ENCODE data around the gene PKHD1. TPM values are rescaled to one million over a fixed set of nuclear protein-coding genes. Genes with fewer than 3 reads are reported as not detected.

Gene PKHD1
- total RNA-seq, 4 donors from 2014 or later: 0.09 to 0.83 (median 0.29) TPM; not detected in 1

DNA sequence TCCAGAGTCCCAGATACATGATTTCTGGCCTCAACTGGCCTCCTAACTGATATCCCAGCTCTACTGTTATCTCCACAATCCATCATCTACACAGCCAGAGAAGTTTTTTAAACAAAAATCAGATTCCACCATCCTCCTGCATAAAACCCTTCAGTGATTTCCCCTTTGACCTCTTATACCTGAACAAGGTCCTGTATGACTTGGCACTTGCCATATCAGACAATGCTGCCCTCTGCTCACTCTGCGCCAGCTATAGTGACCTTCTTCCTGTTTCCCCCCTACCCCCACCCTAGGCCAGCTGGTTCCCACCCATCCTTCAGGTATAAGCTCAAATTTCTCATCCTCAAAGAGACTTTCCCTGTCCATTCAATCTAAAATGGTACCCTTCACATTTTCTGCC lies 322.2 kb downstream of the PKHD1 start:
- TF ChIP-seq, protein P1, sequence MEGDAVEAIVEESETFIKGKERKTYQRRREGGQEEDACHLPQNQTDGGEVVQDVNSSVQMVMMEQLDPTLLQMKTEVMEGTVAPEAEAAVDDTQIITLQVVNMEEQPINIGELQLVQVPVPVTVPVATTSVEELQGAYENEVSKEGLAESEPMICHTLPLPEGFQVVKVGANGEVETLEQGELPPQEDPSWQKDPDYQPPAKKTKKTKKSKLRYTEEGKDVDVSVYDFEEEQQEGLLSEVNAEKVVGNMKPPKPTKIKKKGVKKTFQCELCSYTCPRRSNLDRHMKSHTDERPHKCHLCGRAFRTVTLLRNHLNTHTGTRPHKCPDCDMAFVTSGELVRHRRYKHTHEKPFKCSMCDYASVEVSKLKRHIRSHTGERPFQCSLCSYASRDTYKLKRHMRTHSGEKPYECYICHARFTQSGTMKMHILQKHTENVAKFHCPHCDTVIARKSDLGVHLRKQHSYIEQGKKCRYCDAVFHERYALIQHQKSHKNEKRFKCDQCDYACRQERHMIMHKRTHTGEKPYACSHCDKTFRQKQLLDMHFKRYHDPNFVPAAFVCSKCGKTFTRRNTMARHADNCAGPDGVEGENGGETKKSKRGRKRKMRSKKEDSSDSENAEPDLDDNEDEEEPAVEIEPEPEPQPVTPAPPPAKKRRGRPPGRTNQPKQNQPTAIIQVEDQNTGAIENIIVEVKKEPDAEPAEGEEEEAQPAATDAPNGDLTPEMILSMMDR (IDR thresholded peaks at IDR 0.05): no peak
- no peak for TF ChIP-seq POLR2A (IDR thresholded peaks at IDR 0.05)
- H3K27ac ChIP-seq: no peak overlapping the region
- no peak for DNase-seq
- no peaks in the 10 kb centered on the region for H3K9me3 ChIP-seq
- intact Hi-C loops (cut with DNase I; ENCODE audit: low total_unique reads): no loop called here
- H3K4me3 ChIP-seq: no peak overlapping the region
- no peaks in the 10 kb centered on the region for H3K4me1 ChIP-seq
- H3K27me3 ChIP-seq: no peaks in the 10 kb centered on the region
- no peaks in the 10 kb centered on the region for H3K36me3 ChIP-seq

DNA sequence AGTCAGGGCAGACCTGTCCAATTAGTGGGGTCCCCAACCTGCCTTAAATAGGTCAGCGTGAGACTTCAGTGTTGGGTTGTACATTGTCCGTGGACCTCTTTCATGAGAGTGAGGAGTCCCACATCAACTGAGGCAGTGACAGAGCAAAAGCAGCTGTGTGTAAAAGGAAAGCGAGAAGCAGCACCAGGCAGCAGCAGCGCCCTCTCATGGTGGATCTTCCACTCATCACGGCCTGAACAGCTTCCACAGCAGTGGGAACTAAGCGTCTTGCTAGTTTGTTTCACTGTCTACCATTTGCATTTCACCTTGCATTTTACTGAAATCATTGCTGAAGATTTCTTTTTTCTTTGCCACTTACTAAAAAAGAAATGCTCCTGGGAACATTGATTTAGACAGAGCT lies 333.8 kb downstream of the PKHD1 start:
- no peaks in the 10 kb centered on the region for H3K9me3 ChIP-seq
- no peak overlapping the region for H3K27ac ChIP-seq
- no peak for TF ChIP-seq POLR2A (IDR thresholded peaks at IDR 0.05)
- TF ChIP-seq, protein P1 (IDR thresholded peaks at IDR 0.05): no peak
- H3K36me3 ChIP-seq: no peaks in the 10 kb centered on the region
- no peak for DNase-seq
- intact Hi-C loops (cut with DNase I; ENCODE audit: low total_unique reads): no loop called here
- no peaks in the 10 kb centered on the region for H3K4me1 ChIP-seq
- no peaks in the 10 kb centered on the region for H3K27me3 ChIP-seq
- H3K4me3 ChIP-seq: no peak overlapping the region

DNA sequence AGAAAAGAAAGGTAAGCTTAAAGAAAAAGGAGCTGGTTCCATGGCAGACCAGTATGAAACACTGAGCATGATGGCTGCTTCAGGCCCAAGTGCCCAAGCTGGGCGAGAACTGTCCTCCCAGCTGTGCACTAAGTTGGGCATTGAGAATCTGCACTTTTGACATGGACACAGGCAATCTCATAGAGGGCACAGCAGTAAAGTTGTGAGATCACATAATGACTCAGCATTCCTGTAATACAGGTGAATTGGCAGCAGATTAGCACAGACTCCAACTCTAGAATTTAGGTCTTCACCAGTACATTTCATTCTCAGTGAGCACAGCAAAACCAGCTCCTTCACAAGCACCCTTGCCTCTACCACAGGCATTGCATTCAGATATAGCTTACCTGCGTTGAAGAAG lies 343.4 kb downstream of the PKHD1 start:
- no peak for DNase-seq
- no peaks in the 10 kb centered on the region for H3K9me3 ChIP-seq
- no peaks in the 10 kb centered on the region for H3K4me1 ChIP-seq
- H3K36me3 ChIP-seq: no peaks in the 10 kb centered on the region
- TF ChIP-seq, protein P1 (IDR thresholded peaks at IDR 0.05): no peak
- TF ChIP-seq POLR2A (IDR thresholded peaks at IDR 0.05): no peak
- H3K27ac ChIP-seq: no peak overlapping the region
- H3K27me3 ChIP-seq: no peaks in the 10 kb centered on the region
- intact Hi-C loops (cut with DNase I; ENCODE audit: low total_unique reads): no loop called here
- no peak overlapping the region for H3K4me3 ChIP-seq

DNA sequence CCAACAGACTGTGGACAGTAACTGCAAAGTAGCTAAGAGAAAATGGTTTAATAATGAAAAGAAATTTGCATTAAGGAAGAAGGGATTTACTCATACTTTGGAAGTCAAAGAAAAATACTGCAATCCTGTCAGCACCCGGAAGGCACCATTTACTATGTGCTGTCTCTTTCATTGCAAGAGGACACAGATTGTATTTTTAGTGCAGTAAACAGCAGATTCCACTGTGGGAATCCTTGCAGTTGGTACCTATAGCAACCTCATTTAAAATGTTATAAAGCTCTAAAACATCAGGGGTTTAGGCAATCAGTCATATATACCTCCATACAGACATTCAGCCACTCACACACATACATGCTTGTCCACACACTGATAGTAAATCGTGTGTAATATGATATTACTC lies 346.8 kb downstream of the PKHD1 start:
- Histone ChIP-seq H3K27me3 (no peaks in the 10 kb centered on the region), H3K4me1 (no peaks in the 10 kb centered on the region), H3K36me3 (no peaks in the 10 kb centered on the region), H3K9me3 (no peaks in the 10 kb centered on the region), H3K27ac (no peak overlapping the region), H3K4me3 (no peak overlapping the region)
- TF ChIP-seq POLR2A (IDR thresholded peaks at IDR 0.05): no peak
- TF ChIP-seq, protein P1 (IDR thresholded peaks at IDR 0.05): no peak
- no peak for DNase-seq
- intact Hi-C loops (cut with DNase I; ENCODE audit: low total_unique reads): no loop called here

DNA sequence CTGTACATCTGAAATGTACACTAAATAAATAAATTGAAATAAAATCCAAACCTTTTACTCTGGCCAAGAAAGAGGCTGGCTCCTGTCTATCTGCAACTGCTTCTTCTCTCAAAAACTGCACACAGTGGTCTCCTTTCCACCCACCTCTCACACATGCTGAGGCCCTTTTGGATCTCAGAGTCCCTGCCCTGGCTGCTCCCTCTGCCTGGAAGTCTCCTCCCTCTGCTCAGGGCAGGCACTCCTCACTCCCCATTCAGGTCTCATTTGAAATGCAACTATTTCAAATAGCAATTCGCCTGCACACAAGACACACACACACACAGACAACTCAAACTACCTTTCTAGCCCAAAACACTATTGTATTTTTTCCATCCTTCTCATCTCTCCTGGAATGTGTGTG lies 348.8 kb downstream of the PKHD1 start:
- Histone ChIP-seq H3K4me3 (no peak overlapping the region), H3K9me3 (no peaks in the 10 kb centered on the region)

More for the DNA sequence above, 348.8 kb downstream of the PKHD1 start:
- no peaks in the 10 kb centered on the region for H3K4me1 ChIP-seq
- intact Hi-C loops (cut with DNase I; ENCODE audit: low total_unique reads): no loop called here
- H3K27me3 ChIP-seq: no peaks in the 10 kb centered on the region
- no peak for TF ChIP-seq POLR2A (IDR thresholded peaks at IDR 0.05)
- TF ChIP-seq, protein P1 (IDR thresholded peaks at IDR 0.05): no peak
- H3K27ac ChIP-seq: no peak overlapping the region
- DNase-seq: no peak
- no peaks in the 10 kb centered on the region for H3K36me3 ChIP-seq

Data from uterus (tissue), 4 donors.